ENCODE results near the gene TMEM239.

- TF ChIP-seq RARB (CRISPR knock-in tag; IDR thresholded peaks at IDR 0.05) = no peak
- TF ChIP-seq ZNF8 (CRISPR knock-in tag; IDR thresholded peaks at IDR 0.05) = no peak
- TF ChIP-seq OSR1 (CRISPR knock-in tag; IDR thresholded peaks at IDR 0.05) = no peak
- no peak for TF ChIP-seq ZFP30 (CRISPR knock-in tag; IDR thresholded peaks at IDR 0.05)
- no peak for TF ChIP-seq GLIS3 (CRISPR knock-in tag; IDR thresholded peaks at IDR 0.05)
- TF ChIP-seq PATZ1 (CRISPR knock-in tag; IDR thresholded peaks at IDR 0.05; ENCODE audit: borderline replicate concordance) = no peak
- TF ChIP-seq CSDC2 (CRISPR knock-in tag; IDR thresholded peaks at IDR 0.05) = no peak
- TF ChIP-seq ZC3H10 (CRISPR knock-in tag; IDR thresholded peaks at IDR 0.05) = no peak
- no peak for TF ChIP-seq ZFP3 (CRISPR knock-in tag; IDR thresholded peaks at IDR 0.05)
- TF ChIP-seq SNAI2 (CRISPR knock-in tag; IDR thresholded peaks at IDR 0.05) = no peak
- no peak for TF ChIP-seq TSHZ2 (CRISPR knock-in tag; IDR thresholded peaks at IDR 0.05)
- no peak for TF ChIP-seq TCF4 (CRISPR knock-in tag; IDR thresholded peaks at IDR 0.05; ENCODE audit: borderline replicate concordance)
- TF ChIP-seq ESRRG (CRISPR knock-in tag; IDR thresholded peaks at IDR 0.05) = no peak
These were observed 10.3 kb upstream of the TMEM239 start for GRCh38 chr20:2805689-2806350.
